Prostate gland (tissue), 2 donors: ENCODE measurements around the gene IL36RN. TPM values are rescaled to one million over a fixed set of nuclear protein-coding genes. Genes with fewer than 3 reads are reported as not detected.

ENCODE experiments used
- DNase-seq: peaks from one replicate; pipeline ENCODE4 v3.0.0-alpha.2; 2019; ENCODE audit warnings: low spot score
- H3K27ac ChIP-seq, 2 donors: fragments of 200-600 bp; sonication (generic); 2 replicates each; pipeline ENCODE4 v1.5.1; 2017 to 2019
- H3K27me3 ChIP-seq: fragments of 200-600 bp; sonication (generic); replicated peaks from 2 replicates; pipeline ENCODE4 v1.5.1; 2019; ENCODE audit not compliant: insufficient read depth
- H3K36me3 ChIP-seq, 2 donors: fragments of 200-600 bp; sonication (generic); 1 replicate in 1 of 2; 2 replicates in 1 of 2; pipeline versions ENCODE4 v1.5.1 to v1.8.1; 2017 to 2019
- H3K4me1 ChIP-seq: fragments of 200-600 bp; sonication (generic); replicated peaks from 2 replicates; pipeline ENCODE4 v1.5.1; 2019
- H3K4me3 ChIP-seq, 2 donors: fragments of 200-600 bp; sonication (generic); 2 replicates each; pipeline ENCODE4 v1.5.1; 2017 to 2019
- H3K9me3 ChIP-seq: fragments of 200-600 bp; sonication (generic); 2 replicates; pipeline ENCODE4 v1.5.1; 2017
- CTCF ChIP-seq, 4 experiments: fragments of 200-600 bp in 2 of 4; fragments of 450-650 bp in 2 of 4; sonication (generic) in 2 of 4; IDR thresholded peaks; 1 replicate in 3 of 4; 2 replicates in 1 of 4; pipeline ENCODE4 v1.5.1; 2016 to 2019; ENCODE audit warnings: antibody characterized with exemption in 4 of 4, mild to moderate bottlenecking in 2 of 4, moderate library complexity in 2 of 4
- POLR2A ChIP-seq: fragments of 450-650 bp; IDR thresholded peaks from one replicate; pipeline ENCODE4 v1.6.1; 2016; ENCODE audit warnings: antibody characterized with exemption, mild to moderate bottlenecking
- POLR2AphosphoS5 ChIP-seq: sonication (generic); formaldehyde crosslinking; IDR thresholded peaks from one replicate; pipeline ENCODE4 v1.6.1; 2017; ENCODE audit warnings: antibody characterized with exemption
- WGBS: methylation state at CpG from one replicate; pipeline ENCODE4 v1.1.5; 2018; 5-methylcytosine and 5-hydroxymethylcytosine counted together
- intact Hi-C: fragments of 100-400 bp; cut with DNase I; formaldehyde crosslinking; loops from one replicate; pipeline ENCODE4 v1.14.2; 2022
- total RNA-seq, 2 donors: library from RNA; depleted of rRNA; stranded (reverse); fragments of >200 nt; gene quantifications; one replicate each; pipeline ENCODE4 v1.1.0, GENCODE V29; 2016

The IL36RN gene
- total RNA-seq, 2 donors from 2014 or later: not detected

GRCh38 chr2:113012436-113013335 lies 46.3 kb upstream of the IL36RN start:
- Histone ChIP-seq H3K4me1 (no peaks in the 10 kb centered on the region), H3K4me3 (no peak overlapping the region), H3K36me3 (no peaks in the 10 kb centered on the region), H3K9me3 (no peaks in the 10 kb centered on the region), H3K27me3 (no peaks in the 10 kb centered on the region), H3K27ac (no peak overlapping the region)
- no peak for DNase-seq
- WGBS: 74% methylated on average over 8 of the region's 8 CpGs
- intact Hi-C loops: no loop called here
- no peak for TF ChIP-seq POLR2AphosphoS5
- no peak for TF ChIP-seq CTCF (IDR thresholded peaks at IDR 0.05)
- no peak for TF ChIP-seq POLR2A

GRCh38 chr2:113013336-113013661 lies 45.7 kb upstream of the IL36RN start:
- TF ChIP-seq CTCF (IDR thresholded peaks at IDR 0.05) (no peak), POLR2A (no peak), POLR2AphosphoS5 (no peak)
- Histone ChIP-seq H3K4me3 (no peak overlapping the region), H3K27me3 (no peaks in the 10 kb centered on the region), H3K27ac (no peak overlapping the region), H3K4me1 (no peaks in the 10 kb centered on the region), H3K36me3 (no peaks in the 10 kb centered on the region), H3K9me3 (no peaks in the 10 kb centered on the region)
- WGBS: 86% methylated on average over 3 of the region's 3 CpGs
- intact Hi-C loops: no loop called here
- no peak for DNase-seq

GRCh38 chr2:113014067-113014466 lies 44.9 kb upstream of the IL36RN start:
- TF ChIP-seq POLR2AphosphoS5 (no peak), CTCF (IDR thresholded peaks at IDR 0.05) (no peak), POLR2A (no peak)
- WGBS: 96% methylated on average over 2 of the region's 2 CpGs
- intact Hi-C loops: no loop called here
- H3K27ac ChIP-seq: no peak overlapping the region
- H3K4me1 ChIP-seq: no peaks in the 10 kb centered on the region
- no peaks in the 10 kb centered on the region for H3K27me3 ChIP-seq
- no peaks in the 10 kb centered on the region for H3K36me3 ChIP-seq
- no peak for DNase-seq
- H3K9me3 ChIP-seq: no peaks in the 10 kb centered on the region
- H3K4me3 ChIP-seq: no peak overlapping the region

GRCh38 chr2:113015042-113015441 lies 44.0 kb upstream of the IL36RN start:
- no peaks in the 10 kb centered on the region for H3K4me1 ChIP-seq
- H3K27ac ChIP-seq: no peak overlapping the region
- intact Hi-C loops: no loop called here
- DNase-seq: no peak
- no peaks in the 10 kb centered on the region for H3K36me3 ChIP-seq
- no peak overlapping the region for H3K4me3 ChIP-seq
- no peaks in the 10 kb centered on the region for H3K27me3 ChIP-seq
- TF ChIP-seq CTCF (IDR thresholded peaks at IDR 0.05): no peak
- no peak for TF ChIP-seq POLR2AphosphoS5
- TF ChIP-seq POLR2A: no peak
- no peaks in the 10 kb centered on the region for H3K9me3 ChIP-seq
- WGBS: 76% methylated on average over 1 of the region's 1 CpG

- no peak for DNase-seq
- H3K4me3 ChIP-seq: no peak overlapping the region
- 96% methylated on average over 2 of the region's 2 CpGs for WGBS
- no peak overlapping the region for H3K27ac ChIP-seq
- intact Hi-C loops: no loop called here
- no peaks in the 10 kb centered on the region for H3K36me3 ChIP-seq
- H3K9me3 ChIP-seq: no peaks in the 10 kb centered on the region
- TF ChIP-seq CTCF (IDR thresholded peaks at IDR 0.05) (no peak), POLR2AphosphoS5 (no peak), POLR2A (no peak)
- H3K27me3 ChIP-seq: no peaks in the 10 kb centered on the region
- no peaks in the 10 kb centered on the region for H3K4me1 ChIP-seq
Measured at GRCh38 chr2:113015655-113016054, 43.3 kb upstream of the IL36RN start.
